HCT116 (cell line): ENCODE data around the gene MTHFD2. TPM values are rescaled to one million over a fixed set of nuclear protein-coding genes. Genes with fewer than 3 reads are reported as not detected.

Experiments used
- ATAC-seq: fragments of 200-7000 bp; cut with Tn5 transposase; 2 replicates; pipeline ENCODE4 v1.9.1; 2020; ENCODE audit warnings: mild to moderate bottlenecking, moderate library complexity
- BruUV-seq: library from RNA; stranded (reverse); fragments of 400-500 nt; replicated peaks from 2 replicates; lab custom pipeline; 2021; lab: Mats Ljungman, UMichigan
- CTCF ChIA-PET: fragments of 300-600 bp; sonication (Branson Sonifier 250); formaldehyde crosslinking; loops from one replicate; lab custom pipeline; 2021; ENCODE audit warnings: antibody characterized with exemption; lab: Charles Lee
- POLR2A ChIA-PET: fragments of 300-600, 350-600 bp; sonication (Branson Sonifier 250); formaldehyde crosslinking; loops from one replicate; lab custom pipeline; 2021; ENCODE audit warnings: antibody characterized with exemption; lab: Charles Lee
- RAD21 ChIA-PET, 2 experiments: fragments of 300-600 bp; sonication (Branson Sonifier 250); formaldehyde crosslinking; loops; one replicate each; lab custom pipeline; 2023; ENCODE audit warnings: low total read pairs in 2 of 2; ENCODE audit not compliant: uncharacterized antibody in 2 of 2, unreplicated experiment in 2 of 2, low non-redundant PET in 1 of 2; lab: Charles Lee
- DNase-seq: peaks from one replicate; pipeline ENCODE4 v3.0.0-alpha.2; 2010; ENCODE audit warnings: low read depth, low spot score
- H2AFZ ChIP-seq: fragments of 200-600 bp; shearing (Covaris generic), sonication (generic); 2 replicates; pipeline ENCODE4 v1.6.1; 2017; ENCODE audit warnings: low read depth, mixed run types, mixed read lengths, antibody characterized with exemption, low read length; ENCODE audit not compliant: poor library complexity, severe bottlenecking
- H3K27ac ChIP-seq: 2 replicates; pipeline ENCODE4 v1.5.1; 2012; ENCODE audit warnings: low read depth, low read length
- H3K27me3 ChIP-seq: fragments of 200-600 bp; sonication (generic); 2 replicates; pipeline ENCODE4 v1.6.1; 2016; ENCODE audit warnings: mixed run types, low read length, mixed read lengths; ENCODE audit not compliant: insufficient read depth
- H3K36me3 ChIP-seq, 2 experiments: fragments of 200-500 bp in 1 of 2; fragments of 200-600 bp in 1 of 2; sonication (Bioruptor generic) in 1 of 2; sonication (generic) in 1 of 2; 2 replicates each; pipeline versions ENCODE4 v1.5.1 to v1.6.1; 2014 to 2016; ENCODE audit warnings: low read length in 2 of 2, inconsistent platforms in 1 of 2, mixed read lengths in 1 of 2, mixed run types in 1 of 2; ENCODE audit not compliant: insufficient read depth in 2 of 2, control insufficient read depth in 1 of 2
- H3K4me1 ChIP-seq, 2 experiments: fragments of 200-600 bp in 1 of 2; sonication (generic) in 1 of 2; 2 replicates each; pipeline versions ENCODE4 v1.5.1 to v1.6.1; 2012 to 2017; ENCODE audit warnings: low read length in 2 of 2, inconsistent platforms in 1 of 2, mild to moderate bottlenecking in 1 of 2, mixed read lengths in 1 of 2, mixed run types in 1 of 2, moderate library complexity in 1 of 2; ENCODE audit not compliant: insufficient read depth in 2 of 2, control insufficient read depth in 1 of 2
- H3K4me2 ChIP-seq: fragments of 200-600 bp; sonication (generic); 2 replicates; pipeline ENCODE4 v1.6.1; 2017; ENCODE audit warnings: mixed run types, low read length, mixed read lengths
- H3K4me3 ChIP-seq, 2 experiments: fragments of 200-600 bp in 1 of 2; sonication (generic) in 1 of 2; replicated peaks in 1 of 2; 2 replicates each; pipeline ENCODE4 v1.5.1; 2011 to 2016; ENCODE audit warnings: low read length in 2 of 2, control low read depth in 1 of 2, low read depth in 1 of 2, mild to moderate bottlenecking in 1 of 2, mixed read lengths in 1 of 2, mixed run types in 1 of 2
- H3K79me2 ChIP-seq: fragments of 200-600 bp; sonication (generic); 2 replicates; pipeline ENCODE4 v1.6.1; 2017; ENCODE audit warnings: mild to moderate bottlenecking, mixed run types, low read length, moderate library complexity, mixed read lengths; ENCODE audit not compliant: insufficient read depth
- H3K9ac ChIP-seq: fragments of 200-600 bp; sonication (generic); 2 replicates; pipeline ENCODE4 v1.6.1; 2016; ENCODE audit warnings: low read length, mixed read lengths
- H3K9me2 ChIP-seq: fragments of 200-600 bp; sonication (generic), shearing (Covaris generic); 2 replicates; pipeline ENCODE4 v1.6.1; 2017; ENCODE audit warnings: mixed run types, mild to moderate bottlenecking, moderate library complexity; ENCODE audit not compliant: insufficient read depth
- H3K9me3 ChIP-seq, 2 experiments: fragments of 200-500 bp in 1 of 2; fragments of 200-600 bp in 1 of 2; sonication (Bioruptor generic) in 1 of 2; sonication (generic) in 1 of 2; 2 replicates each; pipeline ENCODE4 v1.6.1; 2014 to 2017; ENCODE audit warnings: low read length in 2 of 2, mixed read lengths in 2 of 2, inconsistent platforms in 1 of 2, low read depth in 1 of 2, mild to moderate bottlenecking in 1 of 2, mixed run types in 1 of 2, moderate library complexity in 1 of 2; ENCODE audit not compliant: control insufficient read depth in 1 of 2, insufficient read depth in 1 of 2
- H4K20me1 ChIP-seq: fragments of 200-600 bp; sonication (generic), shearing (Covaris generic); 2 replicates; pipeline ENCODE4 v1.6.1; 2017; ENCODE audit warnings: mixed run types, mild to moderate bottlenecking, moderate library complexity; ENCODE audit not compliant: insufficient read depth
- CEBPB ChIP-seq: IDR thresholded peaks from 2 replicates; pipeline ENCODE4 v1.6.1; 2012; ENCODE audit warnings: low read depth
- CTCF ChIP-seq, 3 experiments: fragments of 200-600 bp in 1 of 3; sonication (generic) in 1 of 3; IDR thresholded peaks in 2 of 3; conservative IDR thresholded peaks in 1 of 3; 2 replicates each; pipeline ENCODE4 v1.5.1; 2012 to 2017; ENCODE audit warnings: low read depth in 2 of 3, low read length in 2 of 3, antibody characterized with exemption in 1 of 3, borderline replicate concordance in 1 of 3, control low read depth in 1 of 3, mild to moderate bottlenecking in 1 of 3, mixed read lengths in 1 of 3, mixed run types in 1 of 3, moderate library complexity in 1 of 3; ENCODE audit not compliant: insufficient read depth in 1 of 3
- EGR1 ChIP-seq: IDR thresholded peaks from 2 replicates; pipeline ENCODE4 v1.6.1; 2012; ENCODE audit warnings: low read depth
- EZH2phosphoT487 ChIP-seq: fragments of 200-600 bp; IDR thresholded peaks from 2 replicates; pipeline ENCODE4 v1.6.1; 2018; ENCODE audit warnings: antibody characterized with exemption, borderline replicate concordance
- FOSL1 ChIP-seq: IDR thresholded peaks from 2 replicates; pipeline ENCODE4 v1.6.1; 2012; ENCODE audit warnings: low read depth
- JUND ChIP-seq: IDR thresholded peaks from 2 replicates; pipeline ENCODE4 v1.6.1; 2012
- POLR2A ChIP-seq: IDR thresholded peaks from 2 replicates; pipeline ENCODE4 v1.7.0; 2011; ENCODE audit warnings: borderline replicate concordance; ENCODE audit not compliant: insufficient read depth, insufficient read length; ENCODE audit errors: extremely low read depth
- POLR2AphosphoS5 ChIP-seq: IDR thresholded peaks from 2 replicates; pipeline ENCODE4 v1.6.1; 2011; ENCODE audit warnings: mild to moderate bottlenecking, low read depth, low read length, moderate library complexity
- SIN3A ChIP-seq: IDR thresholded peaks from 2 replicates; pipeline ENCODE4 v1.6.1; 2012; ENCODE audit warnings: low read depth
- SRF ChIP-seq: IDR thresholded peaks from 2 replicates; pipeline ENCODE4 v1.6.1; 2012; ENCODE audit warnings: low read depth
- TCF7L2 ChIP-seq: IDR thresholded peaks from 2 replicates; pipeline ENCODE4 v1.7.0; 2011; ENCODE audit warnings: borderline replicate concordance, inconsistent platforms; ENCODE audit not compliant: insufficient read depth, insufficient read length; ENCODE audit errors: extremely low read depth
- YY1 ChIP-seq: IDR thresholded peaks from 2 replicates; pipeline ENCODE4 v1.6.1; 2011; ENCODE audit warnings: low read length, low read depth, moderate library complexity, mild to moderate bottlenecking; ENCODE audit not compliant: insufficient replicate concordance; ENCODE audit errors: extremely low read depth
- ZBTB33 ChIP-seq: IDR thresholded peaks from 2 replicates; pipeline ENCODE4 v1.6.1; 2011; ENCODE audit warnings: mild to moderate bottlenecking, low read length, moderate library complexity; ENCODE audit not compliant: insufficient replicate concordance; ENCODE audit errors: extremely low read depth
- ZFX ChIP-seq: fragments of 450-650 bp; IDR thresholded peaks from 2 replicates; pipeline ENCODE4 v1.6.1; 2017
- intact Hi-C: fragments of 100-400 bp; cut with micrococcal nuclease; formaldehyde crosslinking; loops from 2 replicates; pipeline ENCODE4 v1.10.0; 2022
- total RNA-seq: library from RNA; stranded (reverse); gene quantifications from one replicate; pipeline ENCODE4 v1.2.1, GENCODE V29; 2021; ENCODE audit not compliant: unreplicated experiment

Gene MTHFD2
- total RNA-seq, 1 experiment from 2014 or later, result 445 TPM

DNA sequence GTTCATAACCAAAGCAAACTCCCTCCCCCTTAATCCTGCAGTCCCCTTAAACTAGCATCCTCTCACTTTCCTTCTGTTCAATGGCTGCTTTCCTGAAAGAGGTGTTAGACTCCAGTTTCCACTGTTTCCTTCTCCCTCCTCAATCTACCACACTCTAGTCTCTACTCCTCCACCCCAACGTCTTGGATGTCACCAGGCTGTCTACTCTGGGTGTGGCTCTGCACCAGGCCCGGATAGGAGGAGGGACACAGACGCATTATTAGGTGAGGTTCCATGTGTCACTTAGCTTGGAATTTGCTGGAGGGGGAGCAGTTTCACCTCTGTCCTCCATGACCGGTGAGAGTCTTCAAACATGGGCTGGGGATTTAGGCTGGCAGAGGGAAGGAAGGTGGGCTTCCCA, 61.3 kb downstream of the MTHFD2 start:
- no TSS peak for BruUV-seq
- Histone ChIP-seq H3K9ac (no peak overlapping the region), H4K20me1 (no peaks in the 10 kb centered on the region), H3K79me2 (no peaks in the 10 kb centered on the region), H3K4me1 (peaks cover 7 to 12% of the 10 kb centered on the region in 2 experiments; a peak in 3 of 4 replicates), H2AFZ (no peak overlapping the region), H3K9me3 (no peaks in the 10 kb centered on the region), H3K9me2 (no peaks in the 10 kb centered on the region), H3K27me3 (no peaks in the 10 kb centered on the region), H3K36me3 (no peaks in the 10 kb centered on the region), H3K27ac (no peak overlapping the region), H3K4me2 (no peak overlapping the region), H3K4me3 (no peak overlapping the region)
- ATAC-seq, result no peak
- no peak for DNase-seq
- TF ChIP-seq CTCF (IDR thresholded peaks at IDR 0.05 in 2 of 3, conservative IDR thresholded peaks at IDR 0.05 in 1 of 3; ENCODE audit: borderline replicate concordance in 1 of 3, insufficient read depth in 1 of 3, low read depth in 2 of 3, low read length in 2 of 3), result no peak
- no peak for TF ChIP-seq FOSL1
- TF ChIP-seq TCF7L2, result no peak
- TF ChIP-seq ZFX, result no peak
- TF ChIP-seq YY1, result no peak
- TF ChIP-seq POLR2A, result no peak
- no peak for TF ChIP-seq CEBPB
- TF ChIP-seq SIN3A, result no peak
- TF ChIP-seq SRF, result no peak
- no peak for TF ChIP-seq JUND
- no peak for TF ChIP-seq EGR1
- no peak for TF ChIP-seq EZH2phosphoT487
- TF ChIP-seq ZBTB33, result no peak
- TF ChIP-seq POLR2AphosphoS5, result no peak
- intact Hi-C loops, result no loop called here
- RAD21 ChIA-PET, result no interaction called here
- POLR2A ChIA-PET, result no interaction called here
- CTCF ChIA-PET, result no interaction called here
